ENCODE data around the gene DOHH.
"Not testable (repeated sequence)": the region's sequence is repeated elsewhere in the genome, so short reads cannot be mapped to it uniquely, and the experiment has no call there.

Gene DOHH

GRCh38 chr19:3534375-3535234, 34.1 kb upstream of the DOHH start:
- DNase-seq = no peak

GRCh38 chr19:3533563-3534216, 33.2 kb upstream of the DOHH start:
- DNase-seq = no peak

DNA sequence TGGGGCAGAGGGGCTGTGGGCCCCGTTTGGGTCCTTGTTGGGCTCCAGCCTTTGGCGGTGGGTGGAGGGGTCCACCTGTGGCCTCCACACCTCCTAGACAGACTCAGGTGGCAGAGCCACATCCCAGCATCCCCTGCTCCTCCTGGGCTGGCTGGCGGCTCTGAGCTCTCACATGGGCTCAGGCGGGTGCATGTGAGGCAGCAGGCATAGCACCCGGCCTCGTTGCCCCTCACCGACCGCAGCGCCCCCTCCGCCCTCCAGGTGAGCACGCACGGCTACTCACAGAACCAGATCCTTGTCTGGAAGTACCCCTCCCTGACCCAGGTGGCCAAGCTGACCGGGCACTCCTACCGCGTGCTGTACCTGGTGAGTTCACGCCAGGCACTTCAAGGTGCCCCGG, 32.6 kb upstream of the DOHH start:
- DNase-seq = no peak

- DNase-seq = no peak
These were observed 31.8 kb upstream of the DOHH start for GRCh38 chr19:3532154-3532786.

DNA sequence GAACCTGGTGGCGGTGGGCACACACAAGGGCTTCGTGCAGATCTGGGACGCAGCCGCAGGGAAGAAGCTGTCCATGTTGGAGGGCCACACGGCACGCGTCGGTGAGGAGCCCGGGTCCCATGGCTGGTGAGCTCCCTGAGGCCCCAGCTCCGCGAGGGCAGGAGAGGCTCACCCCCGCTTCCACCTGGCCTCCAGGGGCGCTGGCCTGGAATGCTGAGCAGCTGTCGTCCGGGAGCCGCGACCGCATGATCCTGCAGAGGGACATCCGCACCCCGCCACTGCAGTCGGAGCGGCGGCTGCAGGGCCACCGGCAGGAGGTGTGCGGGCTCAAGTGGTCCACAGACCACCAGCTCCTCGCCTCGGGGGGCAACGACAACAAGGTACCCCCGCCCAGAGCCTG, 31.2 kb upstream of the DOHH start:
- DNase-seq = no peak

DNA sequence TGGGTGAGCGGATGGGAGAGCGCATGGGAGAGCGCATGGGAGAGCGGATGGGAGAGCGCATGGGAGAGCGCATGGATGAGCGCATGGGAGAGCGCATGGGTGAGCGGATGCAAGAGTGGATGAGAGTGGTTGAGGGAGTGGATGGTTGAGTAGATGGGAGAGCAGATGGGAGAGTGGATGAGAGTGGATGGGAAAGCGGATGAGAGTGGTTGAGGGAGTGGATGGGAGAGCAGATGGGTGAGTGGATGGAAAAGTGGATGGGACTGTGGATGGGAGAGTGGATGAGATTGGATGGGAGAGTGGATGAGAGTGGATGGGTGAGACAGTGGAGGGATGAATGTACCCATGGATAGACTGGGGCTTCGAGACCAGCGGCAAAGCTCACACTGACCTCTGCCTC, 29.9 kb upstream of the DOHH start:
- DNase-seq = no peak

- DNase-seq = not testable (repeated sequence)
These were observed 28.8 kb upstream of the DOHH start for GRCh38 chr19:3529299-3529698.

DNA sequence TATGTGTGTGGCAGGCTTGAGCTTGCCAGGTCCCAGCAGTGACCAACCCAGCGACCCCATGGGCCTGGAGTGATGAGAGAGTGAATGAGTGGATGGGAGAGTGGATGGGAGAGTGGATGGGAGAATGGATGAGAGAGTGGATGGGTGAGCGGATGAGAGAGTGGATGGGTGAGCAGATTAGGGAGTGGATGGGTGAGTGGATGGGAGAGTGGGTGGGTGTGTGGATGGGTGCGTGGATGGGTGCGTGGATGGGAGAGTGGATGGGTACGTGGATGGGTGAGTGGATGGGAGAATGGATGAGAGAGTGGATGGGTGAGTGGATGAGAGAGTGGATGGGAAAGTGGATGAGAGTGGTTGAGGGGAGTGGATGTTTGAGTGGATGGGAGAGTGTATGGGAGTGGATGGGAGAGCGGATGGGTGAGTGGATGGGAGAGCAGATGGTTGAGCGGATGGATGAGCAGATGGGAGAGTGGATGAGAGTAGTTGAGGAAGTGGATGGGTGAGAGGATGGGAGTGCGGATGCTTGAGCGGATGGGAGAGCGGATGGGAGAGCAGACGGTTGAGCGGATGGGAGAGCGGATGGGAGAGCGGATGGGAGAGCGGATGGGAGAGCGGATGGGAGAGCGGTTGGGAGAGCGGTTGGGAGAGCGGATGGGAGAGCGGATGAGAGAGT, 28.2 kb upstream of the DOHH start:
- DNase-seq = no peak

GRCh38 chr19:3528080-3528479, 27.6 kb upstream of the DOHH start:
- DNase-seq = no peak

GRCh38 chr19:3527238-3527910, 26.9 kb upstream of the DOHH start:
- DNase-seq = no peak

DNA sequence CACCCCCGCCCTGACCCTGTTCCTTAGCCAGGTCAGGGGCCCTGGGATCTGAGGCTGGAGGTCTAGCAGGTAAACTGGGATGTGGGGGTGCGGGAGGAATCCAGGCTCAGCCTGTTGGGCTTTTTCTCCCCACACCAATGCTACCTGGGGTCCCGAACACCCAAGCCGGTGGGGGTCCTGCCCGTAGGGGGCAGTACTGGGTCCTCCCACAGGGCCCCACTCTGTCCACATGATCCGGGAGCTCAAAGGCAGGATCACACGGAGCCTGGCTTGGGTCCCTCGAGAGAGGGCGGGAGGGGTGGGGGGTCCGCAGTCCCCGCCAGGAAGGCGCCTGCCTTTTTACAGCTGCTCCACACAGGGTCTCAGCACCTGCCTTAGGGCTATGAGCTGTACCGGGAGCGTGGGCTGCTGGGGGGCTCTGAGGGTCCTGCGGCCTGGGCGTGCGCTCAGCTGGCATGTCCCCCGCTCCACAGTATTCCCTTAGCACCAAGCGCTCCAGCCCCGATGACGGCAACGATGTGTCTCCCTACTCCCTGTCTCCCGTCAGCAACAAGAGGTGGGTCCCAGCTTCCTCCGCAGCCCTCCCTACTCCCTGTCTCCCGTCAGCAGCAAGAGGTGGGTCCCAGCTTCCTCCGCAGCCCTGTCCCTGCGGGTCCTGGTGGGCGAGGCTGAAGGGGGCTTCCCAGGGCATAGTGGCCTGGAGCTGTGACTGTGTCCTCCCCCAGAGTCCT, 26.2 kb upstream of the DOHH start:
- no peak for DNase-seq

- DNase-seq = no peak
These were observed 24.5 kb upstream of the DOHH start for GRCh38 chr19:3524904-3525451.

DNA sequence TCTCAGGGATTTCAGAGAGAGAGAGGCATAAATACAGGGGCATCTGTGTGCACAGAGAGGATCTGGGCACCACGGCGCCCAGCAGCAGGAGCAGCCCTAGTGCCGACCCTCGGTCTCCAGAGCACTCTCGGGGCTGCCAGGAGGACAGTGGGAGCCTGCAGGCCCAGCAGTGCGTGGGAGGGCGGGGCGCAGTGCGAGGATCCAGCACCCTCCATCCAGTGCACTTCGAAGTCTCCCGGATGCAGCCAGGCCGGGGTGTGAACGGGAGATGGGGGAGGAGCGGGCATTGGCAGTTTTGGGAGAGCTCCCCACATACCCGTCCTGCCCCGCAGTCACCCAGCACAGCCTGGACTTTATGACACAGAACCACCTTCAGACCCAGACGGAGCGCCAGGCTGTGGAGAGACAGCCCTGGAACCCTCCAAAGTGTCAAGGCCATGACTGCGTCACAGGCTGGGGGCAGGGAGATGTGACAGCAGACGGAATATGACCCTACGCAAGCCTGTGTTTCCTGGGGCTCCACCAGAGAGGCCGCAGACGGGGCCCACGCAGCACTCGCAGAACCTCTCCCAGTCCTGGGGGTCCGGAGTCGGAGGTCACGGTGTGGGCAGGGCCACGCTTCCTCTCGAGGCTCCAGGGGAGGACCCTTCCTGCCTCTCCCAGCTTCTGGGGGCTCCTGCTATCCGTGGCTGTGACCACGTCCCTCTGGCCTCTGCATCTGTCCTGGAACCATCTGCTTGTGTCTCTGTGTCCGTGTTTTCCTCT, 23.8 kb upstream of the DOHH start:
- DNase-seq = no peak

DNA sequence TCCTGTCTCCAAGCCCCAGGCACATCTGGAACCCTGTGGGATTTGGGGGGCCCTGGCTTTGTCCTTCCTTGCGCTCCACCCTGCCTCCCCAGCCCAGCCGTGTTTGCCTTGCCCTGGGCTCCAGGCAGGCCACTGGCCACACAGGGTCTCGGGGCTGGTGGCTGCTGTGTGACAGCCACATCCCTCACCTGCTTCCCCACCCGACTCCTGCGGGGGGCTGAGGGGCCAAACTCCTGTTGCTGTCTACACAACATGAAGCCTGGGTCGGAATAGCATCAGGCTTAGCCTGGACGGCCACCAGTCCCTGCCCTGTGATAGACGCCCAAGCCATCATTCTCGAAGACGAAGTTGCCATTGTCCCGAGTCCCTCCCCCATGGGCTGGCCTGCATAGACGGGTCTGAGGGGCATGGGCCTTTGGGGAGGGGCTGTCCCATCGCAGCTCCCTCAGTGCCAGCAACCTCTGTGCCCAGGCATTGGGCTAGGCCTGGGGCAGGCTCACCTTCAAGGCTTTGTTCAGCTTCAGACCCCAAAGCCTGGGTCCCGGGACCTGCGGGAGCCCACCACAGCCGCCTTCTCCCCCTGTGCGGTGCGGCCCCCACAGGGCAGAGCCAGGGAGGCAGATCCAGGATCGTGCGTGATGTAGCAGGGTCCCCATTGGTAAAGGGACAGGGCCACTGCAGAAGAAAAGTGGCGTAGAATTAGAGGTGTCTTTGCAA, 23.0 kb upstream of the DOHH start:
- DNase-seq = no peak

DNA sequence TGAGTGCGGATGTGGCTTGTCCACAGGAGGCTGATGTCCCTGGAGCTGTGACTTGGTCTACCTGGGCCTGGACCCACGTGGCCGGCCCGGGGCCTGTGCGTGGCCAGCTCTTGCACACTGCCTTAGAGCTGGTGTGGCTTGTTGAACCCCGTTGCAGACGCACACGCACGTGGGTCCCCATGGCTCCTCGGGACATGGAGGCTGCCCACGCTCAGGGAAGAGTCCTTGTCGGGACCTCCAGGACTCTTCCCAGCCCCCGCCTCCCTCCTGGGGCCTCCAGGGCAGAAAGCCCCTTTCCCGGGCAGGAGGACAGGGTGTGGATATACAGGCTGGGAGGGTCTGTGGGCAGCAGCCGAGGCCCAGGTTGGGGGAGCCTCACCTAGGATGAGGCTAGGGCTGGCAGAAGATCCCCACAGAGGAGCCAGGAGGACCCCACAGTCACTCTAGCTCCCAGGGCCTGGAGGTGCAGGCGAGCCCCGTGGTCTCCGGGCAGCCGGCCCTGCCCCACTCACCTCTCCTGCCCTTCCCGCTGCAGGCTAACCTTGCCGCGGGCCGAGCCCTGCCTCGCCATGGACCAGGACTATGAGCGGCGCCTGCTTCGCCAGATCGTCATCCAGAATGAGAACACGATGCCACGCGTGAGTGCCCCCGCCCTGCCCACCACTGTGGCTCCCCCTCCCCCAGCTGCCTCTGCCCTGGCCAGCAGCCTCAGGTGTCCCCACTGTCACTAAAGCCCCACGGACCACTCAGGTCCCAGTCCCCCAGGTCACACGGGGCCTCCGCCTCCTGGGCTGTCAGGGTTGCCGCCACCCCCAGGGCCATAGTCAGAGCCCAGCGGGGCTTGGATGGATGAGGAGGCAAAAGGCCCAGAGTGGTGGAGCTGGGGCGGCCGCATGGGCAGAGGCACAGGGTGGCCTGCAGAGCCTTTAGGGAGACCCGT, 22.2 kb upstream of the DOHH start:
- DNase-seq = no peak

- DNase-seq = no peak
These were observed 20.6 kb upstream of the DOHH start for GRCh38 chr19:3521104-3521445.

DNA sequence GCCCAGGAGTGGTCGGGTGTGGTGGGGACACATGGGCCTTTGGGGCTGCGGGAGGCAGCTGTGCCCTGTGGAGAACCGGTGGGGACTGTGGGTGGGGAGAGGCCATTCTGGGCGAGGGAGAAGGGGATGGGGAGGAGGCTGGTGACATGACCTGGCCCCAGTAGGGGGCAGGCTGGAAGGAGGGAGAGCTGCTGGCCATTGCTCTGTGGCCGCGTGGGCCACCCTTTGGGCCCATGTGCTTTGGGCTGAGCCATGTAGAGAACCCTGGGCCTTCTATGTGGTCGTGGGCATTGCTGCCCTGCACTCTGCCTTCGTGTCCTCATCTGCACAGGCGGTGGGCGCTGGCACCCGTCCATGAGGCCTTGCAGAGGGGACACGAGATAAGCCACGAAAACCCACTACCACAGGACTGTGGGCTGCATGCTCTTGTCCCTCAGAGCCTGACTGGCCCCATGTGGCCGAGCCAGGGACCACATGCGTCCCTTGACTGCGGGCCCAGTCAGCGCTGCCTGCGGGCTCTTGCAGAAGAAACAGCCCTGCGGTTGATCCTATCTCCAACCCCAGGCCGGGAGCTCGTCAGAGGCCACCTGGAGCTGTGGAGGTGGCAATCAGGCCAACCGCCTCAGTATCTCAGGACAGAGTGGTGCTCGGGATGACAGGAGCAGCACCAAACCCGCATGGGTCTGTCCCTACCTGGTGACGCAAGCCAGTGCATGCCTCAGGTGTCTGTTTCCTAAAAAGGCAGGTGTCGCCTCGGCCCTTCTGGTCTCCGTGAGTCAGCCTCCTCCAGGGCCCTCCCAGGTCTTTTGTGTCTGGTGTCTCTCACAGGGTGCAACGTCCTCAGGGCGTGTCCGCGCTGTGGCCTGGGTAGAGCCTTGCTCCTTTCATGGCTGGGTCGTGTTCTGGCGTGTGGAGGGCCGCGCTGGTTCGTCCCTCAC, 20.0 kb upstream of the DOHH start:
- no peak for DNase-seq

- no peak for DNase-seq
These were observed 18.7 kb upstream of the DOHH start for GRCh38 chr19:3519126-3519525.

Data from stimulated activated CD4-positive, alpha-beta T cell treated with anti-CD3 and anti-CD28 coated beads, Interleukin-4, amount 100 ng/mL, for 4 hours (primary cell).